Ramos (cell line): ENCODE data around the gene FSD1.
"Not testable (repeated sequence)": the region's sequence is repeated elsewhere in the genome, so short reads cannot be mapped to it uniquely, and the experiment has no call there.

Source experiments
- in situ Hi-C: fragments of 300-500 bp; cut with MboI; formaldehyde crosslinking; loops from one replicate; pipeline ENCODE4 v1.14.3; 2022; ENCODE audit warnings: low sequenced_read_pairs; ENCODE audit not compliant: unreplicated experiment

The FSD1 gene

GRCh38 chr19:4313847-4314490, 9.6 kb downstream of the FSD1 start:
- in situ Hi-C loops, result no loop called here

GRCh38 chr19:4316956-4317355, 12.6 kb downstream of the FSD1 start:
- in situ Hi-C loops, result no loop called here

DNA sequence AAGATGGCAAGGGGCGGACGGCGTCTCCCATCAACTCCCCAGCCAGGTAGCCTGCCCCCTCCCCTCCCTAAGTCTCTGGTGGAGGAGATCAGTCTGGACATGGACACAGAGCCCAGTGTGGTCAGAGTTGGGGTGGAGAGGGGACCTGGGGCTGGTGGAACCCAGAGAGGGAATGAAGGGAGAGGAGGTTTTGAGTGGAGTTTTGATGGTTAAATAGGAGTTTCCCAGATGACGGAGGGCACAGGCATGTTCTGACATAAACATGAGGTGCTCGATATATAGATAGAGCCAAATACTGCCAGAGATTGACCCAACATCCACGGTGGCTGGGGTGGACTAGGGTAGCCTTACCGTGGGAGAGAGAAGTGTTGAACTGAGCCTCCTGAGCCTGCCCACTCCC, 14.1 kb downstream of the FSD1 start:
- in situ Hi-C loops, result no loop called here

- in situ Hi-C loops, result no loop called here
Observed at GRCh38 chr19:4319067-4319718, 14.8 kb downstream of the FSD1 start.

- in situ Hi-C loops, result no loop called here
Observed at GRCh38 chr19:4320419-4320818, 16.0 kb downstream of the FSD1 start.

- in situ Hi-C loops, result no loop called here
Observed at GRCh38 chr19:4322942-4323665, 18.7 kb downstream of the FSD1 start.

- in situ Hi-C loops, result no loop called here
Observed at GRCh38 chr19:4323692-4324091, 19.3 kb downstream of the FSD1 start.

DNA sequence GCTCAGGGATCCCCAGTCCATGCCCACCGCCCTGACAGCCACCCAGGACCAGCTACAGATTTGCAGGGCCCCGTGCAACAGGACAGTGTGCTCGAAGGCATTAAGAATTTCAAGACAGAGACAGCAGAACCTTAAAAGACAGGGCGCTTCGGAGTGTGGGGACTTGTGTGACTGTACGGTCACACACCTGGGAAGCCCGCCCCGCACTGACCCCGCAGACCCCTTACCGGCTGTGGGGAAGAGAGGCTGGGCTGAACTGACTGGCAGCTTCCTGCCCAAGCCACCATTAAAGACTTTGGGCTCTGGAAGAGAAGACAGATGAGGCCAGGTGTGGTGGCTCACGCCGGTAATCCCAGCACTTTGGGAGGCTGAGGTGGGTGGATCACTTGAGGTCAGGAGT, 19.8 kb downstream of the FSD1 start:
- in situ Hi-C loops, result no loop called here

GRCh38 chr19:4326215-4326836, 21.9 kb downstream of the FSD1 start:
- in situ Hi-C loops, result no loop called here

- in situ Hi-C loops, result no loop called here
Observed at GRCh38 chr19:4326837-4327251, 22.4 kb downstream of the FSD1 start.

DNA sequence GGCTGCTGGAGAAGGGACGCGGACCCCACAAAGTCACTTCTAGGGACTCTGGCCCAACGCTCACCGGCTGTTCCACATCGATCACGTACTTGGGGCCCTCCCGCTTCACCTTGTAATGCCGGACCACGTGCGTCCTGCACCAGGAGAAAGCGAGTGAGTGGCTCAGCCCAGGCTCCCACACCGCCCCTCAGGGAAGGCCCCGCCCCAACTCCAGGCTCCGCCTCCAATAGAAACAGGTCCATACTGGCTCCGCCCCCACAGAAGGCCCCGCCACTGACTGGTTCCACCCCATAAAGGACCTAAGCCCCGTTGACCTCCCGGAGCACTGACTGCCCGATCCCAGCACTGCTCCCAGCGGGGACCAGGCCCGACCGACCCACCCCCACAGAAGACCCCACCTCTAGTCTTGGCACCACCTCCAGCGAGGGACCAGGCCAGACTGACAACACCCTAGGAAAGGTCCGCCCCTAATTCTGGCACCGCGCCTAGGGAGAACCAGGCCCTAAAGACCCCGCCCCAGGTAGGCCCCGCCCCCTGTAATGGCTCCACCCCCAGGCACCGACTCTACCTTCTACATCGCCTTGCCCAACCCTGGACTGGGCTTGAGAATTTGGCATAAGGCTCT, 23.0 kb downstream of the FSD1 start:
- in situ Hi-C loops, result no loop called here

GRCh38 chr19:4327877-4328242, 23.5 kb downstream of the FSD1 start:
- in situ Hi-C loops, result no loop called here

- in situ Hi-C loops, result no loop called here
Observed at GRCh38 chr19:4328243-4328990, 24.0 kb downstream of the FSD1 start.

DNA sequence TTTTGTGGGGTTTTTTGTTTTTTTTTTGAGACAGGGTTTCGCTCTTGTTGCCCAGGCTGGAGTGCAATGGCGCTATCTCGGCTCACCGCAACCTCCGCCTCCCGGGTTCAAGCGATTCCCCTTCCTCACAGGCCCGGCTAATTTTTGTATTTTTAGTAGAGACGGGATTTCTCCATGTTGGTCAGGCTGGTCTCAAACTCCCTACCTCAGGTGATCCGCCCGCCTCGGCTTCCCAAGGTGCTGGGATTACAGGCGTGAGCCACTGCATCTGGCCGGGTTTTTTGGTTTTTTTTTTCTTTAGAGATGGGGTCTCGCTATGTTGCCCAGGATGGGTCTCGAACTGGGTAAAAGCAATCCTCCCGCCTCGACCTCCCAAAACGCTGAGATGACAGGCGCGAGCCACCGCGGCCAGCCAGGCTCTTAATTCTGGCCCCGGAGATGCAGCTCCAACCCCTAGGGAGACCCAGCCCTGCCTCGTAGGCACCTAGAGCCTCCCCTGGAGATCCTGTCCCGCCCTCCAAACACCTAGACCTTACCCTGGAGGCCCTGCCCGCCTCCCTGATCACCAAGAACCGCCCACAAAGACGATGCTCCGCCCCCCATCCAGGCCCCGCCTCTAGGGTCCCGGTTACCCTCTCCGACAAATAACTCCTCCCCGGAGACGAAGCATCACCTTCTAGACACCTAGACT, 24.7 kb downstream of the FSD1 start:
- in situ Hi-C loops, result not testable (repeated sequence)

- in situ Hi-C loops, result no loop called here
Observed at GRCh38 chr19:4329858-4330257, 25.5 kb downstream of the FSD1 start.

- in situ Hi-C loops, result no loop called here
Observed at GRCh38 chr19:4334929-4335570, 30.7 kb downstream of the FSD1 start.

DNA sequence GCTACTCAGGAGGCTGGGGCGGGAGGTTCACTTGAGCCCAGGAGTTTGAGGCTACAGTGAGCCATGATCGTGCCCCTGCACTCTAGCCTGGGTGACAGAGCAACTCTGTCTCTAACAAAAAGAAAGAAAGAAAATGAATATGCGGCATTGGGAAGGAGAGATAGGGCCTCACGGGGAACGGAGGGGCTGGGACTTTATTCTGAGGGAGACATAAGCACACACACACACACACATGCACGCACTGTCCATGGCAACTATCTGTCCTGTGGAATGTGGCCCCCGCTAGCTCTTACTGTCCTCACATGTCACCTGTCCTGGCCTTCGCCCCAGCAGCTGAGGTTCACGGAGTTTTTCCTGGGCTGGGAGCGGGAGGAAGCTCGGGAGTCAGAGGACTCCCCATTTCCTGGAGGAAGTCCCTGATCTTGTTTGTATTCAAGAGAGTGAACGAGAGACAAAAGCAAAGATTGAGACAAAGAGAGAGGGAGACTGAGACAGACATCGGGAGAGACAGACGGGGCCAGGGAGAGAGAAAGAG, 33.6 kb downstream of the FSD1 start:
- in situ Hi-C loops, result no loop called here

DNA sequence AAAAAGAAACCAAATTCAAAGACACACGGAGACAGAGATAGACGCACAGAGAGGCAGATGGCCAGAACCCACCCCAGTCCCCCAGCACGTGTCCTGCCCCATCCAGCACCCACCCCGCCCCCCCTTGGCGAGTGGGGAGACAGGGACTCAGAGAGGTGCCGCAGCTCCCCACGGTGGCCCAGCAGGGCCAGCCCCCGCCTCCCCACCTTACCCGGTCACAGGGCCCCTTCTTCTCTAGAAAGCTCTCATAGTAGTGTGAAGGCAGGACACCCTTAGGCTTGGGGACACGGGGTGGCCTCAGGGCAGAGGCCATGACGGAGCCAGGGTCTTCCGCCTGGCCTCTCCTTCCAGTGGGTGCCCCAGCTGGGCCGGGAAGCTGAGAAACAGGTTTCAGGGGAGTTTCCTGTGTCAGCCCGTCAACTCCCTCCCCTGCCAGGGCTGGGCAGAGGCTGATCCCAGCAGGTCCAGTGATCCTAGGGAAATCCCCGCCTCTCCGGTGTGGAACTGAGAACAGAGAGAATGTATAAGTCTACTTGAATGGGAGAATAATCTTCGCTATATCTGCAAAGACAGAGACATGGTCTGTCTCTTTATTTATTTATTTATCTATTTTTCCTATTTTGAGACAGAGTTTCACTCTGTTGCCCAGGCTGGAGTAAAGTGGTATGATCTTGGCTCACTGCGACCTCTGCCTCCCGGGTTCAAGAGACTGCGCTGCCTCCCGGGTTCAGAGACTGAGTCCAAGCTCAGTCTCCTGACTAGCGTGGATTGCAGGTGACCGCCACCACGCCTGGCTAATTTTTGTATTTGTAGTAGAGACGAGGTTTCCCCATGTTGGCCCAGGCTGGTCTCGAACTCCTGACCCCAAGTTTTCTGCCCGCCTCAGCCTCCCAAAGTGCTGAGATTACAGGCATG, 34.3 kb downstream of the FSD1 start, which contains the start of gene STAP2:
STAP2 (minus strand) TSS at position 387 of the 915 bp plus-strand sequence; CDS start at position 313, 74 bp downstream.
- in situ Hi-C loops, result no loop called here
